Eye (tissue), 1 donor: Measurements from ENCODE around the gene DSG4.

ENCODE experiments used
- DNase-seq: peaks from one replicate; pipeline ENCODE4 v3.0.0-alpha.2; 2015

DSG4 gene

DNA sequence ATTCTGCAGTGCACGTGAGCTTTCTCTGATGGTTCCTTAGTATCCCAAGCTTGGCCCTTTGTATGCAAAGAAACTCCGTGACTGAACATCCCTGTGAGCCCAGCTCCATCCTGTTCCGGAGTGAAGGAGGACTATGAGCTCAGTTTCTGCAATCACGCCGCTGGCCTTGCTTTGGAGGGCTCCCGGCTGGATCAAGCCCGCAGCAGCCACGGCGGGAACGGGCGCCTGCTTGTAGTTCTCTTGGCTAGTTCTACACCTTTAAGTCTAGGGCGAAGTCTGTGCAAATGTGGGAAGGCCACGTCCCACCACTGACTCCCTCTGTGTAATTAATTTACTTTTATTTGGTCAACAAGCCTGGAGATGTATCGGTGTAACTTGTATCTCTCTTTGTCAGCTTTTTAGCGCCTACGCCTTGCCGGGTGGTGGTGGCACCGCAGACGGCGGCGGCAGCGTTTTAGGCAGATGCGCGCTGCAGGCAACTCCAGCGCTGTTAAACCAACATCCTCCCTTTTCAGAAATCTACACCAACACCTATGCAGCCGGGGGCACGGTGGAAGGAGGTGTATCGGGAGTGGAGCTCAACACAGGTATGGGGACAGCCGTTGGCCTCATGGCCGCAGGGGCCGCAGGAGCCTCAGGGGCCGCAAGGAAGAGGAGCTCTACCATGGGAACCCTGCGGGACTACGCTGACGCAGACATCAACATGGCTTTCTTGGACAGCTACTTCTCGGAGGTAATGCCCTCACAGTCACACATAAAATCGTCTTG lies 34.3 kb downstream of the DSG4 start:
- DNase-seq: peak; percentile 32

DNA sequence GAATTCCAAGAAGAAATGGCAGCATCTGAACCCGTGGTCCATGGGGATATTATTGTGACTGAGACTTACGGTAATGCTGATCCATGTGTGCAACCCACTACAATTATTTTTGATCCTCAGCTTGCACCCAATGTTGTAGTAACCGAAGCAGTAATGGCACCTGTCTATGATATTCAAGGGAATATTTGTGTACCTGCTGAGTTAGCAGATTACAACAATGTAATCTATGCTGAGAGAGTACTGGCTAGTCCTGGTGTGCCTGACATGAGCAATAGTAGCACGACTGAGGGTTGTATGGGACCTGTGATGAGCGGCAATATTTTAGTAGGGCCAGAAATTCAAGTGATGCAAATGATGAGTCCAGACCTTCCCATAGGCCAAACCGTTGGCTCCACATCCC lies 36.6 kb downstream of the DSG4 start:
- DNase-seq: no peak

DNA sequence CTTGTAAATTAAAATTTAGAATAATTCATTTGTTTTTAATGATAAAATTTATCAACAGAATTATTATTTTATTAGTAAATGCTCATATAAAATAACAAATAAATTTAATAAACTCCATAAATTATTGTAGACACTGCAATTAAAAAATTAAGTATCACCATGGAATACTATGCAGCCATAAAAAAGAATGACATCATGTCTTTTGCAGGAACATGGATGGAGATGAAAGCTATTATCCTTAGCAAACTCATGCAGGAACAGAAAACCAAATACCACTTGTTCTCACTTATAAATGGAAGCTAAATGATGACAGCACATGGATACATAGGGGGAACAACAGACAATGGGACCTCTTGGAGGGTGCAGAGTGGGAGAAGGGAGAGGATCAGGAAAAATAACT lies 41.3 kb downstream of the DSG4 start:
- DNase-seq: no peak

DNA sequence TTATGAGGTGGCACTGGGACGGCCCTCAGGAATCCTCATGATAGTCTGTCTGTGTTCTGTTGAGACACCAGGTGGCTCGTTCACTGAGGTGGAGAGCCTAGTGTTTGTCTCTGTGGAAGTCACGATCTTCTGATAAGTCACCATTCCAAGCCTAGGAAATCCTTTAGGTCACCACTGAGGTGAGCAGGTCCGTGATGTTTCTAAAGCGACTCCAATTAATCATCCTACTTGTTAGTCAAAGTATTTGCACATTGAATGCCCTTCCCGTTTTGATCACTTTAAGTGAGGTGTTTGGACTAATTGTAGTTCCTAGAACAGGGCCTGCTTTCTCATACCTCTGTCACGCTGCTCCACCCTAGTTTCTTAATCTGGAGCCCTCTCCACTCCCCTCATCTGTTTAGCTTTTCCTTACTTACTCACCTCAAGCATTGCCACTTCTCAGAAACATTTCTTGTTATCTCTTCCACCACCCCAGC lies 42.9 kb downstream of the DSG4 start:
- DNase-seq: no peak

DNA sequence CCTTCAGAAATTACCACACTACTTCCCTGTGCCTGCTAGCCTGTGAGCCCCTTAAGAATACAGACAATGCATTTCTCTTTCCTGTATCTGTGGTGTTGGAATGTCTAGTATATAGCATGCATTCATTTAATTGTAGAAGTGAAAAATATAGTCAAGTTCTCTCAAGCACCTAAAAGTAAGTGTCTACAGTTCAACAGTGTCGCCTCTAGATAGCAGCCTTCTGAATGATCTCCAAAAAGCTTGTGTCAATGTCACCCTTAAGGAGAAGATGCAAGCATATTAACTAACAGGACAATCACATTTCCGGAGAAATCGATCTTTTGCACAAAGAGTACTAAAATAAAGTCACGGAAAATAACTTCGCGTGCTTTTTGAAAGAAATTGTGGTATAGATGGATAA lies 43.5 kb downstream of the DSG4 start:
- DNase-seq: no peak

DNA sequence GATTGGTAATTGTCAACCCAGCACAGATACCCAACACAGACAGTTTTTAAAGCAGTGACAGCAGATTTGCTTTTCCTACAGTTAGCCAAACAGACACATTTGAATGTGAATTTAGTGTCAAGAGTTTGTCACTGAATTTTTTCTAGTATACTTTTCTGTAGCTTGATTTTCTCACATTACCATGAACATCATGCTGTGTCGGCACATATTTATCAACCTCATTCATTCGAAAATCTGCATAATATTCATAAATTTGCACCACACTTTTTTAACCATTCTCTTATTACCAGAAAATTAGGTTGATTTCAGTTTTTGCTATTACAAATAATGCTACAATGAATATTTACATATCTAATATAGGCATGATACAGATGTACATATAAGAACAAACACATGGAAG lies 43.9 kb downstream of the DSG4 start:
- no peak for DNase-seq

DNA sequence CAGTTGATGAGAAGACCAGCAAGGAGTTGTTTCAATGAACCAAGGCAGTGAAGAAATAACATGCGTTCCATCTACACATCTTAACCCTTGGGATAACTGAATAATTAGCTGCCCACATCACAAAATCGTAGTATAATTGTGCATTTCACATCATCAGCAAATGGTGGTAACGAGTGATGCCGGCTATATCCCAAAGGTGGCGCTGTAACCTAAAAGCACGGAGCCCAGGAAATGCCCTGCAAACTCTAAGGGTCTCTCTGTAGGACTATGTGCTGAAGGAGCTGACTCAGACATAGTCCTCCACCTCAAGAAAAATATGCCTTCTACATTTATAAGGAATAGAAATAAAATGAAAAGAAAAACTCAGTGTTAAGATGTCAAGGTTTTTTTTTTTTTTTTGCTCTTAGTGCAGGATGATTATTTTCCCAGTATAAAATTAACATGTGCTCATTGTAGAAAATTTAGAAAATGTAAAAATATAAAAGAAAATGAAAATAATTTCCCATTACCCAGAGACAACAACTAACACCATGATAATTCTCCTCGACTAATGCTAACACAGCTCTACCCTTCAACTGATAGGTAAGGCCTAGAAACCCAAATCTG lies 47.9 kb downstream of the DSG4 start:
- DNase-seq: peak; percentile 37

DNA sequence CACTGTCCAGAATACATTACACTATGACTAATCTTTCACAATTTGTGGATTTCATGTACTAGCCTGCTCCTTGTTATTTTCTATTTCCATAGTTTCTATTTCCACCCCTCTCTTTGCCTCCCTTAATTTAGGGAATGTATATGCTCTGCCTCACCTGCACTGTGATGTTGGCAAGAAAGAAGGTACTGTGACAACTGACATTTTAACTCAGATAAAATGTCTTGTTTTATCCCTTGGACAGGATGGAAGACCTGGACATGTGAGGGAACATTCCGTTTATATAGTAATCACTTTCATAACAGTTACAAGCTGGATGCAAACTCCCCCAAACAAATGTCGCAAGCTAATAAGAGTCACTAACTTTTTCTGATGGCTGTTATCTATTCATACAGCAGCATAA lies 49.4 kb downstream of the DSG4 start:
- no peak for DNase-seq

DNA sequence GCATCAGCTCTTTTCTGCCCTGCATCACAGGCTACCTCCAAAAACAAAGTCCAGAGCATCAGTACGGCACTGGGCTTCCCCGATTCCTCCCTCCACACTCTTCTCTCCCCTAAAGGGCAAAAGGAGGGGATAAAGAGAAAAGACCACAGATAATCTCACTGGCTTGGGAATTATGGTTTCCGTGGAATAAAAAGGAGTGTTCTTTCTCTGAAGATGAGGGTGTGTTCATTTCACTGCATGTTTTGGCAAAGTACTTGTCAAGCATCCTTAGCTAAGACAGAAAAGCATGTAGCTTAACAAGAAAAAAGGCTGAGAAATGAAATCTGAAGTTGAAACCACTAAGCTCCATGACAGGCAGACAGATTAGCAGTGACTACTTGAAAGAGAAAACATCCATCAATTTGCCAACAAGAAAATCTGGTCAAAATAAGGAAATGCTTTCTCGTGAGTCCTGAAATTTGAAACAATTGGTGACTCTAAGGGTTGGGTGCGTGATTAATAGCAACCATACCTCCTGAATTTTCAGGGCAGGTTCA lies 50.4 kb downstream of the DSG4 start:
- peak; percentile 5 for DNase-seq

DNA sequence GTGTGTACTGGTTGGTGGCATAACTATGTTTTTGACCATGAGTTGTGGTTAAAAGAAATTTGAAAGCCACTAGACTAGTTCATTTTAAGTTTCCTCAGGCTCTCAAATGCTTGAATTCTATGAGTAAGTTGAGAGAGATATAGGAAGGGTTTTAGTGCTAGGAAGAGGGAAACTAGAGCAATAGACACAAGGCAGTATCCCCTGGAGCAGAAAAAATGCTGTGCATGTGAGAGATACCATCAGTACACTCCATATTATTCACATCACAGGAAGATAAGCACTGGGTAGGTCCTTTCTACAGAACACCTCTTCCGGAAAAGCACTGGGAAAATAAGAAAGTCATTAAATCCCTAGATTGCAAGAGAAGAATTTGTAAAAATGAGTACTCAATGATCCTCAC lies 51.6 kb downstream of the DSG4 start:
- no peak for DNase-seq

DNA sequence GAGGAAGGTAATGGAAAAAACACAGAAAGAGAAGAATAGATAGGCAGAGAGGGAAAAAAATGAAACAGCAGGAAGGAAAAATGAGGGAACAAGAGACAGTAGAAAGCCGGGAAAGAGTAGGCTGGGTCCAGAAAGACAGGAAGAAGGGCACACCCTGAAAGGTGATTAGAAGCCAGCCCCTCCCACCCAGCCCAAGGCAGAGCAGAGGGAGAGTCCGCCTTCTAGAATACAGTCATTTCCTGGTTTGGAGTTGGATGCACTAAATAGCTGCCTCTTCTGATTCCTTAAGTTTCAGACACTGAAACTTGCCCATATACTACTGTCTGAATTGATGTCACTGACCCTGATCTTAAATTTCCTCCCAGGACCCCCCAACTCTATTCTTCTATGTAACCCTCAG lies 53.0 kb downstream of the DSG4 start:
- no peak for DNase-seq

DNA sequence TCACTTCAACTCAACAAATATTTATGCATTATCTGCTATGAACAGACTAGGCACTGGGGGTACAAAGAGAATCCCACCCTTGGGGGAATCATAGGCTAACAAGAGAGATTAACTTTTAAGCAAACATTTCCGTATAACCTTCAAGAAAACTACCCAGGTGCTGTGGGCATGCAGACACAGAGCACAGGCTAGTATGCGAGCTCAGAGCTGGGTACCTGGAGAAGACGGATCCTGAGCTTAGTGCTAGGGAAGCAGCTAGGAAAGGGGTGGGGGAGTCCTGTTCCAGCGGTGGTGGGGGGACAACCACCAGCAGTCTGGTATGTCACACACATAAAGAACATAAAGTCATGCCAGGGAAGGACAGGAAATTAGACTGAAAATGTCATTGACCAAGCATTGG lies 53.5 kb downstream of the DSG4 start:
- no peak for DNase-seq

DNA sequence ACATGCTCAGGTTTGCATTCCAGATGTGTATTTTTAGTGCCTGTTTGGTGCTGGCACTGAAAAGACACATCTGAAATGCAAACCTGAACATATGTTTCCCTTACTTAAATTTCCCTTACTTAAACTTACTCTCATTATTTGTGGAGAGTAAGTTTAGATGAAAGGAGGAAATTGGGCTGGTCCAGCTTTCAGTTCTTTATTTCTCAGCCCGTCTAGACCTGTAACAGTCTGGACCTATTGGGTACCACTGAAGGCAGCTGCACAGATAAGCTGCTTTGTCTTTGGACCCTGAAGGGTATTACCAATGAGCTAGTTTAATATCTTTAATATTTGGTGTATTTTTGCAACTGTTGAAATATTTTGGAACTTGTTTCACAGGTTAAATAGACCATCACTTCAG lies 54.0 kb downstream of the DSG4 start:
- DNase-seq: no peak

DNA sequence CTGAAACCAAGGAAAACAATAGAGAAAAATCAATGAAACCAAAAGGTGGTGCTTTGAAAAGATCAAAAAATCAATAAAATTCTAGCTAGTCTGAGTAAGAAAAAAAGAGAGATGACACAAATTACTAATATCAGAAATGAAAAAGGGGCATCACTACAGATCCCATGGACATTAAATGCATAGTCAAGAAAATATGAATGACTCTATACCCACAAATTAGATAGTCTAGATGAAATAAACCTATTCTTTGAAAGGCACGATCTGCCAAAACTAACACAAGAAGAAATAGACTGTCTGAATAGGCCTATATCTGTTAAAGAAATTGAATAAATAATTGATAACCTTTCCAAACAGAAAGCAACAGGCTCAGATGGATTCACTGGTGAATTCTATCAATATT lies 55.7 kb downstream of the DSG4 start:
- peak; percentile 7 for DNase-seq

DNA sequence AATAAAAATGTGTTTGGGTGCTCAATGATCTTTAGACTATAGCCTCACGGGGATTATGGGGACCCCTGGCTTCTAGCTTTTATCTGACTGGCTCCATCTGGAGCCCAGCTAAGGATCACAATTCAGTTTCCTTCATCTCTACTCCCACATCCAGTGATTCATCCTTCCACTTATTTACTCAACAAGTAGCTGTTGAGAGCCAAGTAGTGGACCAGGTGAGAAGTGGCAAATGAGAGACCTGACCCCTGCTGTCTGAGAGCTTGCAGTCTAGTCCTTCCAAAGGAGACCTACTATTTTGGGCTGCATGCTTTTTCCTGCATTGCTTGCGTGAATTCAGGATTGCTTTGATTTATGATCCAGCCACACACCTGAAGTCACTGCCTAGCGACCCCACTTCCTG lies 60.2 kb downstream of the DSG4 start:
- no peak for DNase-seq

DNA sequence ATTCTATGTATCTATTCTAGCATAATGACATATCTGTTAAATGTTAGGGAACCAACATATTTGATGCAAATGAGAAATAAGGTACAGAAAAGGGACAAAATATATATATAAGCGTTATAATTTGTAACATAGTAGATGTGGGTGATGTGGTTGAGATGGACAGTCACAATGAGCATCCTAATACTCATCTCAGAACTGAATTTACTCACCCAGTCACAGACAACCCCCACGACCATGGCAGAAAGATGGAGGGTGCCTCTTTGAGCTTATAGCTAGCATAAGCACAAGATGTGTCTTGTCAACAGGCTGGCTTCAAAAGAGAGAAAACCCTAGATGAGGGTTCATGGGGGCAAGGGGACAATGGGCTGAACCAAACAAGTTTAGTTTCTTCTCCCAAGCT lies 61.8 kb downstream of the DSG4 start:
- no peak for DNase-seq

DNA sequence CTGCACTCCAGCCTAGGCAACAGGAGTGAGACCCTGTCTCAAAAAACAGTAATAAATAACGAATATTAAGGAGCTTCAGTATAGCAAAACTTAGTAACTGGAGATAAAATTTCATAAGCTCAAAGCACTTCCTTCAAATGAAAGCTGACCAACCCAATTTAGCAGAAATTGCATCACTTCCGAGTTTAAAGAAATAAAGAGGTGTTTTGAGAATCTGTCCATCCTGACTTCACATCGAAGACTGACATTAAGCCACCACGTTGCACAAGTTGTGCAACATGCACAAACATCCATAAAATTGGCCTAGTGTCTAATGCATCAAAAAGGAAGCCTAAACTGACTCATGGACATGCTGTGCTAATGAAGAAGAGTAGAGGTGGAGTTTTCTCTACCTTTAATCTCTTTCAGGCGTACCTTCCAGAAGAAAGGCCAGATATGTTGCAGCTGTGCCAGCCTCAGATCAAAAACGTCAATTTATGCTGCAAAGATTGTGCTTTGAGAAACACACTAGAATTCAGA lies 63.3 kb downstream of the DSG4 start:
- DNase-seq: no peak

DNA sequence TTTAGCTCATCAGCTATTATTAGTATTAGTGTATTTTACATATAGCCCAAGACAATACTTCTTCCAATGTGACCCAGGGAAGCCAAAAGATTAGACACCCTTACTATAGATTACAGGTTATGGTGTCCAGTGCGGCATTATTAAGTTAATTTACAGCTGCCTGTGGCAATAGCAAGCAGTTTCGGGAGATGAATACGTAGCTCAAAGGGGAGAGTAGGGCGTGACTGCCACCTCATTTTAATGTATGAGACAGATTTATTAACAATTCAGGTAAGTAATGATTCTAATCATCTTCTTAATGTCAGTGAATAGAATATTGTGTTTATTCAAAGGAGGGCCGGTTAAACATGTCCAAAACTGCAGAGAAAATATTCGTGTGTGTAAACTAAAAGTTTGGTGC lies 64.2 kb downstream of the DSG4 start:
- DNase-seq: no peak

DNA sequence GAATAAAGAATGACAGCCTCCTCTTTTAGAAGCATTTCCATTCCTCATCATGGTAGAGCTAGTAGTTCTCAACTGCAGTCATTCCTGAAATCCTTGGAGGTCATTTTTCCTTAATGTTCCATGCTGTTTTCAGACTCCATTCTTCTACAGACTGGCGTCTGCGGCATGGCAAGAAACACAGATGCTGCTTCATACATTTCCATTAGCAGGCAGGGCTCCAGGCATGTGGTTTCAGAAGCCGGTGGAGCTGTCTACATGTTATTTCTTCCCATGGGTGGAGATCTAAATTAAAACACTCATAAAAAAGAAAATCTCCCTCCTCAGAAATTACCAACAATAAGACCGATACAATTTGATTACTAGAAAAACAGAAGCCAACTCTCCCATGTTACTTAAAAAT lies 64.9 kb downstream of the DSG4 start:
- no peak for DNase-seq

DNA sequence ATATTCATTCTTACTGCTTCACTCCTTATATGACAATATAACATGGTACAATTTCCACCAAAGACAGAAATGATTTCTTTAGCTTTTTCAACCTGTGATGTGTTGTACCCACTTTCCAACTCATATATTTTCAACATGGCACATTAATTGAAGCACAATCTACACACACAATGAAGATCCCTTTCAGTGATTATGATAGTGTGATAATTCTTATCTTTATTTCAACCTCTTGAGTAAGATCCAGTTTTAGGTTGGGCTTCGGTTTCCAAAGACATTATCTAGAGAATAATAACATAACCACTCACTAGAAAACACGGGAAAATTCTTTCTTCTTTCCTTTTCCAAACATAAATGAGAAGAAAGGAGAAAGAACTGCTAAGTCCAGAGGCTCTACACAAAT lies 67.6 kb downstream of the DSG4 start:
- DNase-seq: no peak

DNA sequence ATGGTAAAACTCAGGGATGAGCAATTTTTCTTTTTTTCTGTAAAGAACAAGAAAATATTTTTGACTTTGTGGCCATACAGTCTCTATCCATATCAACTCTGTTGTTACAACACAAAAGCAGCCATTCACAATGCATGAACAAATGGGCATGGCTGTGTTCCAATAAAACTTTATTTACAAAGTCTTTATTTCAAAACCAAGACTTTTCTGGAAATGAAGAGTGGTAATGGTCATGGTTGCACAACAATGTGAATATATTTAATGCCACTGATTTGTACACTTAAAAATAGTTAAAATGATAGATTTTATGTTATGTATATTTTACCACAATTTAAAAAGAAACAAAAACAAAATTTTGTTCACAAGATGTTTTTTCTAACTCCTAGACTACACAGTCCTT lies 69.3 kb downstream of the DSG4 start:
- no peak for DNase-seq

DNA sequence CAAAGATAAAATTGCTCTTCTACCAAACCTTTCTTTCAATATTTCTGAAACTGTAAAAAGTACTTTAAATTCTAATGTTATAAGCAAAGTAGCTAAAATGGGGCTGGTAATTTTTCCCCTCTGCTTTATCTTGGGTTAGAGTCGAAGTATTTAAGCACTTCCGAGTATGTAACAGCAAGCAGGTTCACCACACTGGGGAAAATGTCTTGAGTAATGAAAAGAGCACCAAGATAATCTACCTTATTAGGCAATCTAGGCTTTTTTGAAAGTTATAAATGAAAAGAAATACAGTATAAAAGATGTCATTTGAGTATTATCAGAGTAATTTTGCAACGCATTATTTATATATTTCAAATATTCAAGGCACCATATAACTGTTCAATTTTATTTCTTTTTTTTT lies 70.3 kb downstream of the DSG4 start:
- no peak for DNase-seq

DNA sequence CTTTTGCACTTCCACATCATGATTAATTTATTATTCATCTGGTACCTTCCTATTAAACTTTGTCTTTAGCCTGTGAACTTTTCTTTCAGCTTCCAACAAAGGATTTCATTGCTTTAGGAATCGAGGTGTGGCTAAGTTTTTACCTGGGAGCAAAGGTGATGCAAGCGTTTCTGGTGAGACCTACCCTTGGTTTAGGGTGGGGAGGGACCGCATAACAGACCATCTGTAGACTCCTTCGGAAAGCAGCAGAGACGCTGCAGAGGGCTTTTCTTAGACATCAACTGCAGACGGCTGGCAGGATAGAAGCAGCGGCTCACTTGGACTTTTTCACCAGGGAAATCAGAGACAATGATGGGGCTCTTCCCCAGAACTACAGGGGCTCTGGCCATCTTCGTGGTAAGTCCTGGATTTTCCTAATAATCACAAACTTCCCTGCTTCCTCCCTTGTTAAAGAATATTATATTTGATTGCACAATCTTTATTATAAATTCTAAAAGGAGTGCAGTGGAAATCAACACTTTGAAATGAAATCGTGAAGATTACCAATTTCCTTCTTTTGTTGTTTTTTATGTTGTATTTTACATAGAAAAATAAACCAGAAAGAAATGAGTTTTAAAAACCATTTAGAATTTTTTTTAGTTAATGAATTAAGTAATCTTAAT lies 71.1 kb downstream of the DSG4 start, which contains the start of gene DSG3:
TSS of gene DSG3 (plus strand) at position 212 of the 662 bp plus-strand sequence. CDS start at position 349, 137 bp downstream.
- DNase-seq: no peak

DNA sequence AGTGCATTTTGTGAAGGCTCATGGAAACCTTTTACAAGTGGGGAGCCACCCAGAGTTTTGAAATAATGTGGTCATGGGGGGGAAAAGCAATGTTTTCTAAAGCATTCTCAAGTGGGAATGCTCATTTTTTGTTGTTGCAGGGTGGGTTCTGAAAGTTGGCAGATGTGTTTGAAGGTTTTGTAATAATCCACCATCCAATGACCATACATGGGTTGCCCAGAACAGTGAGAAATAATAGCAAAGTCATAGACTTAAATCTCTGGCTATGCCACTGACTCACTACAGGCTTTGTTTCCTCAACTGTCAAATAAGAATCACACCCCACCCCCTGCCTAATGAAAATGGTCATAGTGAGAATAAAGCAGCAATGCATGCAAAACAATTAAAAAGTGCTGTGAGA lies 73.8 kb downstream of the DSG4 start:
- DNase-seq: no peak
